Measurements from ENCODE around the gene IGLL1. TPM values are rescaled to one million over a fixed set of nuclear protein-coding genes. Genes with fewer than 3 reads are reported as not detected.
"Not testable (repeated sequence)": the region's sequence is repeated elsewhere in the genome, so short reads cannot be mapped to it uniquely, and the experiment has no call there.

Gene IGLL1
- total and polyA plus RNA-seq, 4 donors = 17.4 TPM; not detected in 3

- H3K27me3 ChIP-seq (ENCODE audit: control insufficient read depth in 4 of 4, insufficient read depth in 4 of 4, low read length in 3 of 4) = no peaks in the 10 kb centered on the region
- WGBS = 94% methylated on average over 4 of the region's 4 CpGs
- TF ChIP-seq ZBTB33 (IDR thresholded peaks at IDR 0.05) (no peak), RAD21 (IDR thresholded peaks at IDR 0.05) (no peak), FOXA2 (IDR thresholded peaks at IDR 0.05) (no peak), HNF4G (IDR thresholded peaks at IDR 0.05) (no peak)
- no peak overlapping the region for H3K4me3 ChIP-seq (ENCODE audit: low read depth in 1 of 3, low read length in 3 of 3)
- H3K9me3 ChIP-seq (ENCODE audit: control insufficient read depth in 4 of 4, low read length in 3 of 4) = no peaks in the 10 kb centered on the region
- H3K9ac ChIP-seq (ENCODE audit: low read depth in 1 of 2, low read length in 2 of 2) = no peak overlapping the region
- H3K36me3 ChIP-seq (ENCODE audit: control insufficient read depth in 4 of 4, insufficient read depth in 3 of 4, low read depth in 1 of 4, low read length in 3 of 4) = no peaks in the 10 kb centered on the region
- no peak overlapping the region for H3K27ac ChIP-seq (ENCODE audit: low read depth in 1 of 2, low read length in 2 of 2)
- peaks cover 2 to 9% (median 6%) of the 10 kb centered on the region in 4 donors for H3K4me1 ChIP-seq (ENCODE audit: control insufficient read depth in 4 of 4, insufficient read depth in 4 of 4, low read length in 3 of 4)
- no peak for DNase-seq (ENCODE audit: low spot score)
Measured at GRCh38 chr22:23562186-23562585, 17.9 kb downstream of the IGLL1 start.

GRCh38 chr22:23561025-23561510 is 19.0 kb downstream of the IGLL1 start:
- not testable (repeated sequence) for H3K4me1 ChIP-seq (ENCODE audit: control insufficient read depth in 4 of 4, insufficient read depth in 4 of 4, low read length in 3 of 4); H3K9me3 ChIP-seq (ENCODE audit: control insufficient read depth in 4 of 4, low read length in 3 of 4); H3K36me3 ChIP-seq (ENCODE audit: control insufficient read depth in 4 of 4, insufficient read depth in 3 of 4, low read depth in 1 of 4, low read length in 3 of 4); H3K27ac ChIP-seq (ENCODE audit: low read depth in 1 of 2, low read length in 2 of 2); H3K27me3 ChIP-seq (ENCODE audit: control insufficient read depth in 4 of 4, insufficient read depth in 4 of 4, low read length in 3 of 4); H3K9ac ChIP-seq (ENCODE audit: low read depth in 1 of 2, low read length in 2 of 2); DNase-seq (ENCODE audit: low spot score); H3K4me3 ChIP-seq (ENCODE audit: low read depth in 1 of 3, low read length in 3 of 3)
- WGBS = 85% methylated on average over 24 of the region's 24 CpGs

GRCh38 chr22:23560215-23560614 is 19.9 kb downstream of the IGLL1 start:
- H3K27ac ChIP-seq (ENCODE audit: low read depth in 1 of 2, low read length in 2 of 2); H3K9ac ChIP-seq (ENCODE audit: low read depth in 1 of 2, low read length in 2 of 2); H3K27me3 ChIP-seq (ENCODE audit: control insufficient read depth in 4 of 4, insufficient read depth in 4 of 4, low read length in 3 of 4); H3K4me3 ChIP-seq (ENCODE audit: low read depth in 1 of 3, low read length in 3 of 3); H3K36me3 ChIP-seq (ENCODE audit: control insufficient read depth in 4 of 4, insufficient read depth in 3 of 4, low read depth in 1 of 4, low read length in 3 of 4); H3K9me3 ChIP-seq (ENCODE audit: control insufficient read depth in 4 of 4, low read length in 3 of 4); H3K4me1 ChIP-seq (ENCODE audit: control insufficient read depth in 4 of 4, insufficient read depth in 4 of 4, low read length in 3 of 4); DNase-seq (ENCODE audit: low spot score): not testable (repeated sequence)
- WGBS = 62% methylated on average over 1 of the region's 1 CpG

- Histone ChIP-seq H3K4me1 (ENCODE audit: control insufficient read depth in 4 of 4, insufficient read depth in 4 of 4, low read length in 3 of 4) (no peaks in the 10 kb centered on the region), H3K27ac (ENCODE audit: low read depth in 1 of 2, low read length in 2 of 2) (no peak overlapping the region), H3K9ac (ENCODE audit: low read depth in 1 of 2, low read length in 2 of 2) (no peak overlapping the region), H3K4me3 (ENCODE audit: low read depth in 1 of 3, low read length in 3 of 3) (no peak overlapping the region), H3K9me3 (ENCODE audit: control insufficient read depth in 4 of 4, low read length in 3 of 4) (no peaks in the 10 kb centered on the region), H3K27me3 (ENCODE audit: control insufficient read depth in 4 of 4, insufficient read depth in 4 of 4, low read length in 3 of 4) (peaks cover 0 to 3% (median 0%) of the 10 kb centered on the region in 4 donors), H3K36me3 (ENCODE audit: control insufficient read depth in 4 of 4, insufficient read depth in 3 of 4, low read depth in 1 of 4, low read length in 3 of 4) (no peaks in the 10 kb centered on the region)
- DNase-seq (ENCODE audit: low spot score) = no peak
- WGBS = 90% methylated on average over 4 of the region's 4 CpGs
- TF ChIP-seq EGR1 (IDR thresholded peaks at IDR 0.05; ENCODE audit: low read depth in 2 of 2) (no peak), SP1 (IDR thresholded peaks at IDR 0.05) (no peak), MAX (IDR thresholded peaks at IDR 0.05) (no peak), HNF4G (IDR thresholded peaks at IDR 0.05) (no peak), GABPA (IDR thresholded peaks at IDR 0.05 in 1 of 2, conservative IDR thresholded peaks at IDR 0.05 in 1 of 2) (no peak), FOXA1 (IDR thresholded peaks at IDR 0.05) (no peak), FOXA2 (IDR thresholded peaks at IDR 0.05) (no peak), RXRA (IDR thresholded peaks at IDR 0.05) (no peak), TAF1 (conservative IDR thresholded peaks at IDR 0.05) (no peak), HNF4A (conservative IDR thresholded peaks at IDR 0.05) (no peak), RAD21 (IDR thresholded peaks at IDR 0.05) (no peak), NR2F2 (IDR thresholded peaks at IDR 0.05) (no peak), ZBTB33 (IDR thresholded peaks at IDR 0.05) (no peak), YY1 (IDR thresholded peaks at IDR 0.05) (no peak), REST (IDR thresholded peaks at IDR 0.05) (no peak), JUND (IDR thresholded peaks at IDR 0.05) (no peak)
Measured at GRCh38 chr22:23557467-23557866, 22.6 kb downstream of the IGLL1 start.

Data from liver (tissue), 9 donors.